ENCODE data around the gene PTPRG. TPM values are rescaled to one million over a fixed set of nuclear protein-coding genes. Genes with fewer than 3 reads are reported as not detected.

PTPRG gene
- total RNA-seq, 2 donors from 2014 or later, result 23.9 to 31.6 TPM

DNA sequence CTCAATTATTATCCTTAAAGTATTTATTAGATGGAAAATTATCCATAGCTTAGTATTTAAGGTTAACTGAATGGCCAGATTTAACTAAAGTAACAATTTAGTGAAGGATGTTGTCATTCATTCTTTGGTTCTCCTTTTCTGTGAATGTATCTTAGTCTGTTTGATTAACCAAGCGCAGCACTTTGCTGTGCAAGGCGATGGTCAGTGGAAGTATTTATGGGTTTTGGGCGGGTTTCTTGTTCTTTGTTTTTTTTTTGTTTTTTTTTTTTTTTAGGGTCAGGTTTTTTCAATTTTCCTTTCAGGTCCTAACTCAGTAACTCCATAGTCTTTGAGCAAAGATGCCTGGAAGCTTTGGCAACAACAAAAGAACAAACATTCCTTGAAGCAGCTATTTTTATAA lies 328.8 kb downstream of the PTPRG start:
- H3K9me3 ChIP-seq, result no peaks in the 10 kb centered on the region
- no peaks in the 10 kb centered on the region for H3K27me3 ChIP-seq
- no peak overlapping the region for H3K27ac ChIP-seq
- 90 to 94% methylated on average over 3 of the region's 3 CpGs for WGBS, 2 donors
- H3K4me3 ChIP-seq, result no peak overlapping the region
- H3K36me3 ChIP-seq (replicated peaks in 1 of 2; ENCODE audit: insufficient read depth in 1 of 2, low read depth in 2 of 2), result no peaks in the 10 kb centered on the region
- no peak for DNase-seq
- TF ChIP-seq, protein P1, sequence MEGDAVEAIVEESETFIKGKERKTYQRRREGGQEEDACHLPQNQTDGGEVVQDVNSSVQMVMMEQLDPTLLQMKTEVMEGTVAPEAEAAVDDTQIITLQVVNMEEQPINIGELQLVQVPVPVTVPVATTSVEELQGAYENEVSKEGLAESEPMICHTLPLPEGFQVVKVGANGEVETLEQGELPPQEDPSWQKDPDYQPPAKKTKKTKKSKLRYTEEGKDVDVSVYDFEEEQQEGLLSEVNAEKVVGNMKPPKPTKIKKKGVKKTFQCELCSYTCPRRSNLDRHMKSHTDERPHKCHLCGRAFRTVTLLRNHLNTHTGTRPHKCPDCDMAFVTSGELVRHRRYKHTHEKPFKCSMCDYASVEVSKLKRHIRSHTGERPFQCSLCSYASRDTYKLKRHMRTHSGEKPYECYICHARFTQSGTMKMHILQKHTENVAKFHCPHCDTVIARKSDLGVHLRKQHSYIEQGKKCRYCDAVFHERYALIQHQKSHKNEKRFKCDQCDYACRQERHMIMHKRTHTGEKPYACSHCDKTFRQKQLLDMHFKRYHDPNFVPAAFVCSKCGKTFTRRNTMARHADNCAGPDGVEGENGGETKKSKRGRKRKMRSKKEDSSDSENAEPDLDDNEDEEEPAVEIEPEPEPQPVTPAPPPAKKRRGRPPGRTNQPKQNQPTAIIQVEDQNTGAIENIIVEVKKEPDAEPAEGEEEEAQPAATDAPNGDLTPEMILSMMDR (IDR thresholded peaks at IDR 0.05), result no peak
- H3K4me1 ChIP-seq, result peaks cover 6% of the 10 kb centered on the region
- intact Hi-C loops (cut with DNase I), result no loop called here
- ATAC-seq, result no peak

DNA sequence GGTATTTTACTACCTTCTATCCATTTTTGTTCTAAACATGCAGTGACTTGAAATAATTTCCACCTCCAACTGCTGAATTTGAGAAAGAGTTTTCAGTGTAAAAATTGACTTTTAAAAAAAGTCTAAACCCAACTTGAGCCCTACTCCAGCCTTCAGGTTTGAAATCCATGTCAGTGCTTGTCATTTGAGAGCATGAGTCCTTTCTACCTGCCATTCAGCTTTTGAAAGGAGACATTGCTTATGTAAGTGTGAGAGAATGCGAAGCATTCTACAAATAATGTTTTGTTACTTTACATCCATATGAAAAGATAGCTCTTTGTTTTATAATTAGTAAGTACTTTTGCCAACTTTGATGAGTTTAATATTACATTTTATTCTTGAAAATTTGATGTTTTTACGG lies 329.2 kb downstream of the PTPRG start:
- no peak overlapping the region for H3K4me3 ChIP-seq
- DNase-seq (no peak), ATAC-seq (no peak)
- no peaks in the 10 kb centered on the region for H3K36me3 ChIP-seq (replicated peaks in 1 of 2; ENCODE audit: insufficient read depth in 1 of 2, low read depth in 2 of 2)
- H3K27ac ChIP-seq, result no peak overlapping the region
- peaks cover 10% of the 10 kb centered on the region for H3K4me1 ChIP-seq
- no peaks in the 10 kb centered on the region for H3K27me3 ChIP-seq
- TF ChIP-seq POLR2A (IDR thresholded peaks at IDR 0.05), result no peak
- TF ChIP-seq, protein P1 (IDR thresholded peaks at IDR 0.05), result no peak
- no peaks in the 10 kb centered on the region for H3K9me3 ChIP-seq
- intact Hi-C loops (cut with DNase I), result no loop called here
- WGBS, 2 donors, result 91 to 94% methylated on average over 2 of the region's 2 CpGs

DNA sequence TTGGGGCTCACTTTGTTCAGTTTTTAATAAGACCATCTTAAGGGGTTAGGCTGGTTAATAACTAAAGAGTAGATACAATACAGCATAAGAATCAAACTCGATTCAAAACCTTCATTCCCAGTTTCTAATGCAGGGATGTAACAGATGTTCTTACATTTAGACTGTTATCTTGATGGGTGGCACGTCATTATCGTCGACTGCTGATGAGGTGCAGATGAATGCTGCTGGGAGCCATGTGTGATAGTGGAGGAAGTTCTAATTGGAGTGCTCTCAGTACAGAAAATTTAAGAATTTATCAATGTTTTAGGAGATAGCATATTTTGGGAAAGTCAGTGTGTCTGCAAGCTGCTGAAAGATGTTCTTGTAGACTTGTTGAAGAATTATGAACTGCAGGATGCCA lies 331.5 kb downstream of the PTPRG start:
- H3K9me3 ChIP-seq, result no peaks in the 10 kb centered on the region
- TF ChIP-seq, protein P1 (IDR thresholded peaks at IDR 0.05), result no peak
- TF ChIP-seq POLR2A (IDR thresholded peaks at IDR 0.05), result no peak
- H3K27me3 ChIP-seq, result no peaks in the 10 kb centered on the region
- H3K36me3 ChIP-seq (replicated peaks in 1 of 2; ENCODE audit: insufficient read depth in 1 of 2, low read depth in 2 of 2), result no peaks in the 10 kb centered on the region
- H3K27ac ChIP-seq, result no peak overlapping the region
- no peak for ATAC-seq
- 81% methylated on average over 4 of the region's 4 CpGs for WGBS, 2 donors
- H3K4me1 ChIP-seq, result peaks cover 19% of the 10 kb centered on the region
- DNase-seq, result no peak
- intact Hi-C loops (cut with DNase I), result no loop called here
- H3K4me3 ChIP-seq, result no peak overlapping the region

DNA sequence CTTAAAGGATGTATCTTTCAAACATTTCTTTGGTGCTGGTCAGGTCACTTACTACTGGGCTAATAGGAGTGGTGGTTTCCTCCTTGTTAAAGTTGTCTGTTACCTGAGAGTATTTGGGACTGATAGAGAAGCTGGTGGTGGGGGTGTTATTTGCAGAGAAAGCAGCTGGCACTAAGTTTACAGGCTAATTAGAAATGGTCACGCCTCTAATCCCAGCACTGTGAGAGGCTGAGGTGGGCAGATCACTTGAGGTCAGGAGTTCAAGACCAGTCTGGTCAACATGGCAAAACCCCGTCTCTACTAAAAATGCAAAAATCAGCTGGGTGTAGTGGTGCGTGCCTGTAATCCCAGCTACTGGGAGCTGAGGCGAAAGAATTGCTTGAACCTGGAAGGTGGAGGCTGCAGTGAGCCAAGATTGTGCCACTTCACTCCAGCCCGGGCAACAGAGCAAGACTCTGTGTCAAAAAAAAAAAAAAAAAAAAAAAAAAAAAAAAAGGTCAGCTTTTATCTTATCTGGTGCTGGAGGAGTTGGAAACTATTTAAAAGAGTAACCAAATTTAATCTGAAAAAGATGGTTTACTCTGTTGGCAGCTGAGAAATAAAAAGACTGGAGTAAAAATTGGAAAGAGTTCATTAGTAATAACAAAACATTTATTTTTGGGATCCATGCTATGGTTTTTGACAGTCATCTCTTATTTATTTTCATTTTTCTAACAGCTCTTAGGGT lies 332.6 kb downstream of the PTPRG start:
- 38 to 54% methylated on average over 5 of the region's 5 CpGs for WGBS, 2 donors
- H3K4me1 ChIP-seq, result peaks cover 19% of the 10 kb centered on the region
- intact Hi-C loops (cut with DNase I), result no loop called here
- ATAC-seq, result no peak
- no peak overlapping the region for H3K4me3 ChIP-seq
- peak overlapping the region in 2 of 4 donors; percentile 29 to 47 for H3K27ac ChIP-seq
- H3K9me3 ChIP-seq, result no peaks in the 10 kb centered on the region
- no peak for TF ChIP-seq POLR2A (IDR thresholded peaks at IDR 0.05)
- TF ChIP-seq, protein P1 (IDR thresholded peaks at IDR 0.05), result no peak
- H3K36me3 ChIP-seq (replicated peaks in 1 of 2; ENCODE audit: insufficient read depth in 1 of 2, low read depth in 2 of 2), result no peaks in the 10 kb centered on the region
- no peak for DNase-seq
- no peaks in the 10 kb centered on the region for H3K27me3 ChIP-seq

Data from body of pancreas (tissue), 4 donors.